HCT116 (cell line): Measurements from ENCODE around the gene MICA.

Experiments used
- EGR1 ChIP-seq: IDR thresholded peaks from 2 replicates; pipeline ENCODE4 v1.6.1; 2012; ENCODE audit warnings: low read depth
- EZH2phosphoT487 ChIP-seq: fragments of 200-600 bp; IDR thresholded peaks from 2 replicates; pipeline ENCODE4 v1.6.1; 2018; ENCODE audit warnings: antibody characterized with exemption, borderline replicate concordance
- POLR2A ChIP-seq: IDR thresholded peaks from 2 replicates; pipeline ENCODE4 v1.7.0; 2011; ENCODE audit warnings: borderline replicate concordance; ENCODE audit not compliant: insufficient read depth, insufficient read length; ENCODE audit errors: extremely low read depth
- RAD21 ChIP-seq: IDR thresholded peaks from 2 replicates; pipeline ENCODE4 v1.6.1; 2012; ENCODE audit warnings: low read depth, mild to moderate bottlenecking
- SRF ChIP-seq: IDR thresholded peaks from 2 replicates; pipeline ENCODE4 v1.6.1; 2012; ENCODE audit warnings: low read depth
- TF ChIP-seq, protein P1 (sequence below), 3 experiments: fragments of 200-600 bp in 1 of 3; sonication (generic) in 1 of 3; IDR thresholded peaks in 2 of 3; conservative IDR thresholded peaks in 1 of 3; 2 replicates each; pipeline ENCODE4 v1.5.1; 2012 to 2017; ENCODE audit warnings: low read depth in 2 of 3, low read length in 2 of 3, antibody characterized with exemption in 1 of 3, borderline replicate concordance in 1 of 3, control low read depth in 1 of 3, mild to moderate bottlenecking in 1 of 3, mixed read lengths in 1 of 3, mixed run types in 1 of 3, moderate library complexity in 1 of 3; ENCODE audit not compliant: insufficient read depth in 1 of 3
- TF ChIP-seq, protein P2 (sequence below): IDR thresholded peaks from 2 replicates; pipeline ENCODE4 v1.6.1; 2012

DNA sequence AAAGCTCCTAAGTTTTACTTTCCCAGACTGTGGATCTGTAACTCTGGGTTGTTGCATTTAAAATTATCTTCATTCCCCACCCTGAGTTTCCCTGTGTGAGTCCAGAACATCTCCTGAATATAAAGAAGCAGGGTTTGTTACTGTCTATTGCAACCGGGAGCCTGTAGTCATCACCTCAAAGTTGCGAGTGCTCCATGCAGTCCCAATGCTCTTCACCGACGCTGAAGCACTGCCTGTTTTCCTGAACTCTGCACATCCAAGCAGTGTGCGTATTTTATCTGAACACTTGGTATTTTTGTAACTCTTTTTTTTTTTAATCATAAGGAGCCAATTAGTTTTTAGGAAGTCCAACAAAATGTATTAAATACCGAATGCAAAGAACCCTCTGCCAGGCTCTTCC is 45.5 kb upstream of the MICA start:
- TF ChIP-seq, protein P1, sequence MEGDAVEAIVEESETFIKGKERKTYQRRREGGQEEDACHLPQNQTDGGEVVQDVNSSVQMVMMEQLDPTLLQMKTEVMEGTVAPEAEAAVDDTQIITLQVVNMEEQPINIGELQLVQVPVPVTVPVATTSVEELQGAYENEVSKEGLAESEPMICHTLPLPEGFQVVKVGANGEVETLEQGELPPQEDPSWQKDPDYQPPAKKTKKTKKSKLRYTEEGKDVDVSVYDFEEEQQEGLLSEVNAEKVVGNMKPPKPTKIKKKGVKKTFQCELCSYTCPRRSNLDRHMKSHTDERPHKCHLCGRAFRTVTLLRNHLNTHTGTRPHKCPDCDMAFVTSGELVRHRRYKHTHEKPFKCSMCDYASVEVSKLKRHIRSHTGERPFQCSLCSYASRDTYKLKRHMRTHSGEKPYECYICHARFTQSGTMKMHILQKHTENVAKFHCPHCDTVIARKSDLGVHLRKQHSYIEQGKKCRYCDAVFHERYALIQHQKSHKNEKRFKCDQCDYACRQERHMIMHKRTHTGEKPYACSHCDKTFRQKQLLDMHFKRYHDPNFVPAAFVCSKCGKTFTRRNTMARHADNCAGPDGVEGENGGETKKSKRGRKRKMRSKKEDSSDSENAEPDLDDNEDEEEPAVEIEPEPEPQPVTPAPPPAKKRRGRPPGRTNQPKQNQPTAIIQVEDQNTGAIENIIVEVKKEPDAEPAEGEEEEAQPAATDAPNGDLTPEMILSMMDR (IDR thresholded peaks at IDR 0.05 in 2 of 3, conservative IDR thresholded peaks at IDR 0.05 in 1 of 3; ENCODE audit: borderline replicate concordance in 1 of 3, insufficient read depth in 1 of 3, low read depth in 2 of 3, low read length in 2 of 3) = no peak
- no peak for TF ChIP-seq EGR1
- no peak for TF ChIP-seq EZH2phosphoT487
- no peak for TF ChIP-seq POLR2A
- TF ChIP-seq SRF = no peak
- TF ChIP-seq RAD21 = no peak
- TF ChIP-seq, protein P2, sequence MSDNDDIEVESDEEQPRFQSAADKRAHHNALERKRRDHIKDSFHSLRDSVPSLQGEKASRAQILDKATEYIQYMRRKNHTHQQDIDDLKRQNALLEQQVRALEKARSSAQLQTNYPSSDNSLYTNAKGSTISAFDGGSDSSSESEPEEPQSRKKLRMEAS = no peak
